Erythroblast (primary cell): Measurements from ENCODE around the gene C14orf132.
"Not testable (repeated sequence)": the region's sequence is repeated elsewhere in the genome, so short reads cannot be mapped to it uniquely, and the experiment has no call there.

Experiments
- DNase-seq, 2 experiments: peaks; one replicate each; lab custom pipeline; 2025; lab: John Stamatoyannopoulos, UW
- GATA1 ChIP-seq: IDR thresholded peaks from 2 replicates; pipeline ENCODE4 v1.6.1; 2011; ENCODE audit warnings: low read depth, mild to moderate bottlenecking, control low read depth, low read length, moderate library complexity
- POLR2A ChIP-seq: IDR thresholded peaks from 2 replicates; pipeline ENCODE4 v1.6.1; 2011; ENCODE audit warnings: mild to moderate bottlenecking, low read length

C14orf132 gene

GRCh38 chr14:96038920-96039632, at the start of gene C14orf132:
Gene C14orf132 (plus strand): TSS chr14:96039362. CDS start chr14:96039501, 139 bp downstream.
- TF ChIP-seq POLR2A, result no peak
- TF ChIP-seq GATA1, result no peak
- DNase-seq, result peak; percentile 13 to 18

GRCh38 chr14:95993768-95994592, 45.2 kb upstream of the C14orf132 start:
- TF ChIP-seq POLR2A, result no peak
- TF ChIP-seq GATA1, result no peak

GRCh38 chr14:95994593-95994928, 44.6 kb upstream of the C14orf132 start:
- TF ChIP-seq GATA1, result no peak
- TF ChIP-seq POLR2A, result no peak
- no peak for DNase-seq

More at GRCh38 chr14:95993768-95994592, 45.2 kb upstream of the C14orf132 start:
- DNase-seq, result peak; percentile 53 to 73

- DNase-seq, result no peak
Observed at GRCh38 chr14:95998656-95999055, 40.5 kb upstream of the C14orf132 start.

GRCh38 chr14:96001866-96002497, 37.2 kb upstream of the C14orf132 start:
- DNase-seq, result no peak
- no peak for TF ChIP-seq GATA1
- no peak for TF ChIP-seq POLR2A

More at GRCh38 chr14:95998656-95999055, 40.5 kb upstream of the C14orf132 start:
- TF ChIP-seq POLR2A, result no peak
- no peak for TF ChIP-seq GATA1

GRCh38 chr14:96002498-96002884, 36.7 kb upstream of the C14orf132 start:
- no peak for TF ChIP-seq GATA1
- TF ChIP-seq POLR2A, result no peak
- DNase-seq, result no peak

- DNase-seq, result no peak
- no peak for TF ChIP-seq POLR2A
- TF ChIP-seq GATA1, result no peak
Observed at GRCh38 chr14:96011131-96011530, 28.0 kb upstream of the C14orf132 start.

GRCh38 chr14:96011607-96012006, 27.6 kb upstream of the C14orf132 start:
- TF ChIP-seq POLR2A (no peak), GATA1 (no peak)
- no peak for DNase-seq

GRCh38 chr14:96012757-96013156, 26.4 kb upstream of the C14orf132 start:
- not testable (repeated sequence) for DNase-seq

GRCh38 chr14:96014176-96014575, 25.0 kb upstream of the C14orf132 start:
- no peak for DNase-seq
- TF ChIP-seq POLR2A, result no peak
- no peak for TF ChIP-seq GATA1

GRCh38 chr14:96016501-96017160, 22.5 kb upstream of the C14orf132 start:
- no peak for TF ChIP-seq GATA1
- TF ChIP-seq POLR2A, result no peak
- no peak for DNase-seq

GRCh38 chr14:96017882-96018281, 21.3 kb upstream of the C14orf132 start:
- TF ChIP-seq GATA1 (no peak), POLR2A (no peak)
- DNase-seq, result no peak

GRCh38 chr14:96027431-96028355, 11.5 kb upstream of the C14orf132 start:
- DNase-seq, result no peak
- TF ChIP-seq POLR2A (no peak), GATA1 (no peak)
